ENCODE results near the gene WDFY4.

The WDFY4 gene

GRCh38 chr10:48792121-48792520 is 107.4 kb downstream of the WDFY4 start:
- H3K27ac ChIP-seq = no peak overlapping the region

GRCh38 chr10:48792687-48793096 is 108.0 kb downstream of the WDFY4 start:
- no peak for TF ChIP-seq ZFX (IDR thresholded peaks at IDR 0.05)
- TF ChIP-seq, protein P1, sequence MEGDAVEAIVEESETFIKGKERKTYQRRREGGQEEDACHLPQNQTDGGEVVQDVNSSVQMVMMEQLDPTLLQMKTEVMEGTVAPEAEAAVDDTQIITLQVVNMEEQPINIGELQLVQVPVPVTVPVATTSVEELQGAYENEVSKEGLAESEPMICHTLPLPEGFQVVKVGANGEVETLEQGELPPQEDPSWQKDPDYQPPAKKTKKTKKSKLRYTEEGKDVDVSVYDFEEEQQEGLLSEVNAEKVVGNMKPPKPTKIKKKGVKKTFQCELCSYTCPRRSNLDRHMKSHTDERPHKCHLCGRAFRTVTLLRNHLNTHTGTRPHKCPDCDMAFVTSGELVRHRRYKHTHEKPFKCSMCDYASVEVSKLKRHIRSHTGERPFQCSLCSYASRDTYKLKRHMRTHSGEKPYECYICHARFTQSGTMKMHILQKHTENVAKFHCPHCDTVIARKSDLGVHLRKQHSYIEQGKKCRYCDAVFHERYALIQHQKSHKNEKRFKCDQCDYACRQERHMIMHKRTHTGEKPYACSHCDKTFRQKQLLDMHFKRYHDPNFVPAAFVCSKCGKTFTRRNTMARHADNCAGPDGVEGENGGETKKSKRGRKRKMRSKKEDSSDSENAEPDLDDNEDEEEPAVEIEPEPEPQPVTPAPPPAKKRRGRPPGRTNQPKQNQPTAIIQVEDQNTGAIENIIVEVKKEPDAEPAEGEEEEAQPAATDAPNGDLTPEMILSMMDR (conservative IDR thresholded peaks at IDR 0.05) = no peak
- no peak overlapping the region for H3K27ac ChIP-seq

More at GRCh38 chr10:48792121-48792520, 107.4 kb downstream of the WDFY4 start:
- TF ChIP-seq ZFX (IDR thresholded peaks at IDR 0.05) = no peak
- TF ChIP-seq, protein P1 (conservative IDR thresholded peaks at IDR 0.05) = no peak

DNA sequence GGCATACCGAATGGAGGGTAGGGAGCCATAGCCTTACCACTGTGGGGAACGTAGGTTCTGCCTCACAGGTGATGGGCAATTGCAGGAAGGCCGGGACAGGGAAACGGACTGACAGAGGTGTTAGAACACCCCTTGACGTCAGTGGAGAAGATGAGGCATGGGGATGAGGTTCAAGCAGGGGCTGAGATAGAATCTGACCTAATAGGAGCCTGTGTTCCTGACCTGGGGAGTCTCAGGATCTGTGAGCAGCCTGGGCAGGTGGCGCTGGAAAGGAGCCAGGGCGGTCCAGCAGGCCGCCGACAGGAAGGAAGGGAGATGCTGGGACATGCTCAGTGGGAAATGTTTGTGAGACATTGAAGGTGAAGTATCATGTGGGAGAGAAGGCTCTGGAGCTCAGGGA is 109.4 kb downstream of the WDFY4 start:
- no peak overlapping the region for H3K27ac ChIP-seq
- TF ChIP-seq ZFX (IDR thresholded peaks at IDR 0.05) = no peak
- TF ChIP-seq, protein P1 (conservative IDR thresholded peaks at IDR 0.05) = no peak

GRCh38 chr10:48796713-48797245 is 112.1 kb downstream of the WDFY4 start:
- TF ChIP-seq, protein P1 (conservative IDR thresholded peaks at IDR 0.05) = no peak
- TF ChIP-seq ZFX (IDR thresholded peaks at IDR 0.05) = no peak
- no peak overlapping the region for H3K27ac ChIP-seq

GRCh38 chr10:48797830-48798229 is 113.2 kb downstream of the WDFY4 start:
- no peak for TF ChIP-seq ZFX (IDR thresholded peaks at IDR 0.05)
- TF ChIP-seq, protein P1 (conservative IDR thresholded peaks at IDR 0.05) = no peak
- no peak overlapping the region for H3K27ac ChIP-seq

GRCh38 chr10:48798481-48799254 is 114.0 kb downstream of the WDFY4 start:
- no peak overlapping the region for H3K27ac ChIP-seq
- TF ChIP-seq, protein P1 (conservative IDR thresholded peaks at IDR 0.05) = no peak
- no peak for TF ChIP-seq ZFX (IDR thresholded peaks at IDR 0.05)

GRCh38 chr10:48799341-48800006 is 114.8 kb downstream of the WDFY4 start:
- TF ChIP-seq, protein P1 (conservative IDR thresholded peaks at IDR 0.05) = no peak
- TF ChIP-seq ZFX (IDR thresholded peaks at IDR 0.05) = no peak
- no peak overlapping the region for H3K27ac ChIP-seq

Measured in C4-2B (cell line).